PC-3 (cell line): ENCODE data around the gene KCNQ4.

Experiments used
- CTCF ChIP-seq: fragments of 300-600 bp; sonication (generic); conservative IDR thresholded peaks from 2 replicates; pipeline ENCODE4 v1.5.1; 2017; ENCODE audit warnings: antibody characterized with exemption, low read depth, mild to moderate bottlenecking, low read length
- EZH2 ChIP-seq: fragments of 300-600 bp; sonication (generic); IDR thresholded peaks from one replicate; pipeline ENCODE4 v1.6.1; 2017; ENCODE audit warnings: antibody characterized with exemption, mild to moderate bottlenecking, low read length; ENCODE audit not compliant: unreplicated experiment
- EZH2phosphoT487 ChIP-seq: fragments of 300-600 bp; sonication (generic); IDR thresholded peaks from 2 replicates; pipeline ENCODE4 v1.6.1; 2018; ENCODE audit warnings: mild to moderate bottlenecking, antibody characterized with exemption, low read length, borderline replicate concordance

- TF ChIP-seq CTCF (no peak), EZH2 (no peak), EZH2phosphoT487 (no peak)
These were observed 75.3 kb downstream of the KCNQ4 start for GRCh38 chr1:40858856-40859416.
